A549 (cell line): ENCODE data around the gene SIGLEC7. TPM values are rescaled to one million over a fixed set of nuclear protein-coding genes. Genes with fewer than 3 reads are reported as not detected.

Experiments used
- ATAC-seq, 2 experiments: fragments of 200-7000 bp in 1 of 2; fragments of >200 bp in 1 of 2; cut with Nextera tagmentation in 1 of 2; cut with Tn5 transposase in 1 of 2; 3 replicates each; pipeline versions ENCODE4 v1.8.0 to v1.9.1; 2018 to 2020; ENCODE audit warnings: mild to moderate bottlenecking in 1 of 2, moderate library complexity in 1 of 2
- CTCF ChIA-PET: fragments of 300-600 bp; sonication (Branson Sonifier 250); formaldehyde crosslinking; extraction: SDS; loops from one replicate; lab custom pipeline; 2021; ENCODE audit warnings: antibody characterized with exemption, inconsistent platforms; lab: Yijun Ruan, JAX
- POLR2A ChIA-PET: fragments of 350-600 bp; formaldehyde crosslinking; extraction: SDS; loops from one replicate; lab custom pipeline; 2021; ENCODE audit warnings: antibody characterized with exemption, inconsistent platforms; lab: Yijun Ruan, JAX
- DNase-seq, 2 experiments: peaks; one replicate each; pipeline versions ENCODE4 v3.0.0 to v3.0.0-alpha.2; 2011 to 2016; ENCODE audit warnings: low read depth in 1 of 2, low spot score in 1 of 2
- FAIRE-seq: peaks from 2 replicates; lab custom pipeline; 2011; peaks lifted over from hg19 to GRCh38; lab: Jason Lieb, UNC
- H3K27ac ChIP-seq, 2 experiments: fragments of >200 bp; sonication (Bioruptor Twin); formaldehyde crosslinking; 3 replicates each; pipeline ENCODE4 v1.5.1; 2016 to 2017
- H3K4me1 ChIP-seq: fragments of >200 bp; sonication (Bioruptor Twin); formaldehyde crosslinking; 3 replicates; pipeline ENCODE4 v1.6.1; 2016
- H3K4me2 ChIP-seq: fragments of >200 bp; sonication (Bioruptor Twin); formaldehyde crosslinking; 3 replicates; pipeline ENCODE4 v1.6.1; 2016
- H3K4me3 ChIP-seq: fragments of >200 bp; sonication (Bioruptor Twin); formaldehyde crosslinking; 3 replicates; pipeline ENCODE4 v1.5.1; 2016
- H3K9me3 ChIP-seq: fragments of >200 bp; sonication (Bioruptor Twin); formaldehyde crosslinking; 3 replicates; pipeline ENCODE4 v1.6.1; 2016
- CBX2 ChIP-seq: fragments of 200-600 bp; sonication (generic); IDR thresholded peaks from 2 replicates; pipeline ENCODE4 v1.6.1; 2016; ENCODE audit warnings: low read depth, mild to moderate bottlenecking, borderline replicate concordance
- EP300 ChIP-seq, 2 experiments: fragments of >200 bp; sonication (Bioruptor Twin); formaldehyde crosslinking; IDR thresholded peaks; 2 replicates in 1 of 2; 3 replicates in 1 of 2; pipeline ENCODE4 v1.6.1; 2016 to 2017
- FOSL2 ChIP-seq, 2 experiments: fragments of 450-650 bp in 1 of 2; fragments of >200 bp in 1 of 2; sonication (Bioruptor Twin) in 1 of 2; formaldehyde crosslinking; IDR thresholded peaks; 2 replicates each; pipeline versions ENCODE4 v1.5.0 to v1.6.1; 2016 to 2020; ENCODE audit warnings: mild to moderate bottlenecking in 1 of 2, moderate library complexity in 1 of 2
- GATA3 ChIP-seq: IDR thresholded peaks from 2 replicates; pipeline ENCODE4 v1.6.1; 2012; ENCODE audit warnings: borderline replicate concordance
- HDAC2 ChIP-seq: fragments of 200-600 bp; sonication (generic); IDR thresholded peaks from 2 replicates; pipeline ENCODE4 v1.6.1; 2016
- HEYL ChIP-seq: fragments of 250-450 bp; sonication (Bioruptor Pico); IDR thresholded peaks from 2 replicates; pipeline ENCODE4 v1.8.0; 2021; ENCODE audit warnings: mild to moderate bottlenecking, moderate library complexity
- JUN ChIP-seq, 2 experiments: fragments of >200 bp; sonication (Bioruptor Twin); formaldehyde crosslinking; IDR thresholded peaks; 2 replicates in 1 of 2; 3 replicates in 1 of 2; pipeline ENCODE4 v1.6.1; 2016 to 2017
- MAFK ChIP-seq: fragments of 450-650 bp; IDR thresholded peaks from 2 replicates; pipeline ENCODE4 v1.6.1; 2014; ENCODE audit not compliant: partially characterized antibody
- NFE2L2 ChIP-seq: fragments of 150-350 bp; conservative IDR thresholded peaks from 2 replicates; pipeline ENCODE4 v1.6.1; 2014; ENCODE audit warnings: low read length
- RAD21 ChIP-seq, 2 experiments: fragments of >200 bp in 1 of 2; sonication (Bioruptor Twin) in 1 of 2; formaldehyde crosslinking in 1 of 2; IDR thresholded peaks in 1 of 2; conservative IDR thresholded peaks in 1 of 2; 2 replicates in 1 of 2; 3 replicates in 1 of 2; pipeline ENCODE4 v1.6.1; 2012 to 2018; ENCODE audit warnings: inconsistent platforms in 1 of 2
- RNF2 ChIP-seq: fragments of 200-600 bp; sonication (generic); IDR thresholded peaks from 2 replicates; pipeline ENCODE4 v1.6.1; 2016; ENCODE audit warnings: low read depth, mild to moderate bottlenecking, antibody characterized with exemption, moderate library complexity, borderline replicate concordance
- SMC3 ChIP-seq: fragments of >200 bp; sonication (Bioruptor Twin); formaldehyde crosslinking; IDR thresholded peaks from 3 replicates; pipeline ENCODE4 v1.6.1; 2018; ENCODE audit warnings: inconsistent platforms
- TP53 ChIP-seq: fragments of 250-450 bp; sonication (Bioruptor Pico); IDR thresholded peaks from 2 replicates; pipeline ENCODE4 v1.5.0; 2021; ENCODE audit warnings: mild to moderate bottlenecking, moderate library complexity
- WGBS: methylation state at CpG from one replicate; pipeline ENCODE4 v1.1.6; 2017; ENCODE audit errors: missing lambda C conversion rate; 5-methylcytosine and 5-hydroxymethylcytosine counted together
- polyA plus RNA-seq, 4 experiments: library from polyadenylated mRNA; depleted of rRNA in 3 of 4; stranded (reverse); fragments of >200 nt; fragmentation: RNase III in 1 of 4; extraction: RNeasy Plus Mini Kit Qiagen cat#74134 plus additional on column Dnase treatment in 1 of 4; gene quantifications; 2 replicates in 3 of 4; 3 replicates in 1 of 4; pipeline ENCODE4 v1.2.3, GENCODE V29; 2011 to 2017
- TF ChIP-seq, protein P1 (sequence below): fragments of 150-350 bp; IDR thresholded peaks from 2 replicates; pipeline ENCODE4 v1.6.1; 2014; ENCODE audit warnings: low read depth, mild to moderate bottlenecking, low read length
- TF ChIP-seq, protein P2 (sequence below): fragments of 200-600 bp; sonication (generic); IDR thresholded peaks from 2 replicates; pipeline ENCODE4 v1.6.1; 2016; ENCODE audit warnings: antibody characterized with exemption, mild to moderate bottlenecking, moderate library complexity
- TF ChIP-seq, protein P3 (sequence below): fragments of >200 bp; sonication (Bioruptor Twin); formaldehyde crosslinking; IDR thresholded peaks from 2 replicates; pipeline ENCODE4 v1.6.1; 2016
- TF ChIP-seq, protein P4 (sequence below): IDR thresholded peaks from 2 replicates; pipeline ENCODE4 v1.6.1; 2012

Gene SIGLEC7
- polyA plus RNA-seq, 2 of the 4 experiments (the other 2 are of a cell fraction) = not detected

DNA sequence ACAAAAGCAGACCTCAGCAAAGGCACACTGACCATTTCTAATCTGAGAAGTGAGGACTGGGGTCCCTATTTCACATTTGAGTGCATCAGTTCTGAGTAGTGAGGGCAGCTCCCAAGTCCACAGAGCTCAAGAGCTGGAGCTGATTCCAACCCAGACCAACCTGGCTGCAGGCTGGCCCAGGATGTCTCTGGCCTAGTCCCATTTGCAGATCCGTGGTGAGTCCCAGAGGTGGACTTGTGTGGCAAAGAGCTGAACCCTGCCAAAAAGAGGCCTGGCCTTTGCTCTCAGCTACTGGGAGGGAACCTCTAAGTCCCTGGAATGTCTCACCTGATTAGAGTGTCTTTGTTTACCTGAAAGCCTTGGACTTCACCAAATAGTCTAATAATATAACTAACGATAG lies 14.6 kb downstream of the SIGLEC7 start (continued):
- no peak for TF ChIP-seq RNF2
- TF ChIP-seq, protein P1, sequence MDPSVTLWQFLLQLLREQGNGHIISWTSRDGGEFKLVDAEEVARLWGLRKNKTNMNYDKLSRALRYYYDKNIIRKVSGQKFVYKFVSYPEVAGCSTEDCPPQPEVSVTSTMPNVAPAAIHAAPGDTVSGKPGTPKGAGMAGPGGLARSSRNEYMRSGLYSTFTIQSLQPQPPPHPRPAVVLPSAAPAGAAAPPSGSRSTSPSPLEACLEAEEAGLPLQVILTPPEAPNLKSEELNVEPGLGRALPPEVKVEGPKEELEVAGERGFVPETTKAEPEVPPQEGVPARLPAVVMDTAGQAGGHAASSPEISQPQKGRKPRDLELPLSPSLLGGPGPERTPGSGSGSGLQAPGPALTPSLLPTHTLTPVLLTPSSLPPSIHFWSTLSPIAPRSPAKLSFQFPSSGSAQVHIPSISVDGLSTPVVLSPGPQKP = no peak
- TF ChIP-seq, protein P2, sequence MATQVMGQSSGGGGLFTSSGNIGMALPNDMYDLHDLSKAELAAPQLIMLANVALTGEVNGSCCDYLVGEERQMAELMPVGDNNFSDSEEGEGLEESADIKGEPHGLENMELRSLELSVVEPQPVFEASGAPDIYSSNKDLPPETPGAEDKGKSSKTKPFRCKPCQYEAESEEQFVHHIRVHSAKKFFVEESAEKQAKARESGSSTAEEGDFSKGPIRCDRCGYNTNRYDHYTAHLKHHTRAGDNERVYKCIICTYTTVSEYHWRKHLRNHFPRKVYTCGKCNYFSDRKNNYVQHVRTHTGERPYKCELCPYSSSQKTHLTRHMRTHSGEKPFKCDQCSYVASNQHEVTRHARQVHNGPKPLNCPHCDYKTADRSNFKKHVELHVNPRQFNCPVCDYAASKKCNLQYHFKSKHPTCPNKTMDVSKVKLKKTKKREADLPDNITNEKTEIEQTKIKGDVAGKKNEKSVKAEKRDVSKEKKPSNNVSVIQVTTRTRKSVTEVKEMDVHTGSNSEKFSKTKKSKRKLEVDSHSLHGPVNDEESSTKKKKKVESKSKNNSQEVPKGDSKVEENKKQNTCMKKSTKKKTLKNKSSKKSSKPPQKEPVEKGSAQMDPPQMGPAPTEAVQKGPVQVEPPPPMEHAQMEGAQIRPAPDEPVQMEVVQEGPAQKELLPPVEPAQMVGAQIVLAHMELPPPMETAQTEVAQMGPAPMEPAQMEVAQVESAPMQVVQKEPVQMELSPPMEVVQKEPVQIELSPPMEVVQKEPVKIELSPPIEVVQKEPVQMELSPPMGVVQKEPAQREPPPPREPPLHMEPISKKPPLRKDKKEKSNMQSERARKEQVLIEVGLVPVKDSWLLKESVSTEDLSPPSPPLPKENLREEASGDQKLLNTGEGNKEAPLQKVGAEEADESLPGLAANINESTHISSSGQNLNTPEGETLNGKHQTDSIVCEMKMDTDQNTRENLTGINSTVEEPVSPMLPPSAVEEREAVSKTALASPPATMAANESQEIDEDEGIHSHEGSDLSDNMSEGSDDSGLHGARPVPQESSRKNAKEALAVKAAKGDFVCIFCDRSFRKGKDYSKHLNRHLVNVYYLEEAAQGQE = no peak

DNA sequence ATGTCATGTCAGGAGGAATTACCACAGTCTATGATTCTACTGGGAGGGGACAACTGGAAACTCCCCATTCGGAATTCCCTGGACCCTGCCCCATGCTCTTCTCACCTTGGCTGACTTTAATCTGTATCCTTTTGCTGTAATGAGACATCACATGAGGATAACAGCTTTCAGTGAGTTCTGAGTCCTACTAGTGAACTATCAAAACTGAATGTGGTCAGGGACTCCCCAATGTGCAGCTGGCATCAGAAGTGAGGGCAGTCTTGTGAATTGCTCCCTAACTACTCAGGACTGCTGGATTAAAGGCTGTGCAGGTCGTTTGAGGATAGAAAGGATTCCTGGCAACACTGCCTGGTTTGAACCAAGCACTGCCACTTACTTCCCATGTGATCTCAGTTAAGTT lies 15.2 kb downstream of the SIGLEC7 start:
- ATAC-seq = no peak
- Histone ChIP-seq H3K9me3 (no peaks in the 10 kb centered on the region), H3K4me3 (no peak overlapping the region), H3K27ac (no peak overlapping the region), H3K4me1 (no peaks in the 10 kb centered on the region), H3K4me2 (no peak overlapping the region)
- FAIRE-seq = no peak
- no peak for DNase-seq
- ChIA-PET CTCF (interaction anchor here (0.6 to 3.1 kb wide), 9 partner anchors 10 to 614 kb away, joined by 3 to 31 read pairs (median 3); no protein-coding TSS in a partner anchor), POLR2A (no interaction called here)
- no peak for TF ChIP-seq TP53
- TF ChIP-seq, protein P3, sequence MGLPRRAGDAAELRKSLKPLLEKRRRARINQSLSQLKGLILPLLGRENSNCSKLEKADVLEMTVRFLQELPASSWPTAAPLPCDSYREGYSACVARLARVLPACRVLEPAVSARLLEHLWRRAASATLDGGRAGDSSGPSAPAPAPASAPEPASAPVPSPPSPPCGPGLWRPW = no peak
- TF ChIP-seq, protein P2 = no peak
- TF ChIP-seq HDAC2 = no peak
- no peak for TF ChIP-seq JUN (IDR thresholded peaks at IDR 0.05)
- no peak for TF ChIP-seq HEYL (CRISPR knock-in tag)
- WGBS = 0% methylated on average over 2 of the region's 2 CpGs

DNA sequence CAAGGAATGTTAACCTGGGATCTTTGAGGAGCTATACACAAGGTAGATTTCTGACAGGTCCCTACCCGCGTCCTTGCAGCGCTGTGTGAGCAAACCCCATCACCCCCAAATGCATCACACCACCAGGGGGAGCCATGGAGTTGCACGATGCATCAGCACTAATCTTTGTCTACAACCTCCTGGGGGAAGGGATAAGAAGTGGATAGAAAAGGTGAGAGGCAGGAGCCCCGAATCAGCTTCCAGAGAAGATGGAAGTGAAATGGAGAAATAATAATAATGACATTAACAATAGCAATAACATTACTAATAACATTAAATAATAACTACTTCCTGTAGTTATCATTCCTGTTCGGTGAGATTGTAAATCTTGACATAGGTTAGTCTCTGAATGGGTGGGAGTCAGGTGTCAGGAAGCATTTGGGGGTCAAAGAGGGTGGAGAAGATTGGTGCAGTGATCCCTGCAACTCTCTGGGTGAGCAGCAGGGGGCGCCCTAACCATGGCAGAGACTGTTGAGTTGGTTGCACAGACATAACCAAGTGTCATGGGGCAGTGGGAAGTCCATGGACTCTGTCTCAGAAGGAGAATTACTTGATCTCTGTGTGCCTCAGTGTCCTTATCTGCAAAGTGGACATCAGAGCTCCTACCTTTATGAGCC lies 16.5 kb downstream of the SIGLEC7 start:
- H3K4me3 ChIP-seq = no peak overlapping the region
- ChIA-PET POLR2A (no interaction called here), CTCF (interaction anchor here (0.6 to 3.1 kb wide), 25 partner anchors 9 to 435 kb away, joined by 3 to 31 read pairs (median 4); no protein-coding TSS in a partner anchor)
- H3K4me1 ChIP-seq = no peaks in the 10 kb centered on the region
- no peak overlapping the region for H3K4me2 ChIP-seq
- ATAC-seq (peak; percentile 51 to 84; a peak in 5 of 6 replicates), FAIRE-seq (peak; percentile 32), DNase-seq (peak; percentile 41 to 67)
- no peaks in the 10 kb centered on the region for H3K9me3 ChIP-seq
- WGBS = 24% methylated on average over 7 of the region's 7 CpGs
- no peak overlapping the region for H3K27ac ChIP-seq
- TF ChIP-seq, protein P1 = no peak
- TF ChIP-seq SMC3 (peak; percentile 33; the same call in 1 of the 3 replicates), CBX2 (no peak), NFE2L2 (0 out of 2 replicates have a peak, but pooled peaks have one; percentile 1), MAFK (peak; percentile 29), EP300 (IDR thresholded peaks at IDR 0.05) (no peak), RAD21 (conservative IDR thresholded peaks at IDR 0.05 in 1 of 2, IDR thresholded peaks at IDR 0.05 in 1 of 2) (peak; percentile 50 to 64; a peak in 4 of 5 replicates), HDAC2 (no peak), GATA3 (no peak), FOSL2 (IDR thresholded peaks at IDR 0.05) (no peak), FOSL2 (CRISPR knock-in tag; IDR thresholded peaks at IDR 0.05) (no peak)
- TF ChIP-seq, protein P2 = no peak
- TF ChIP-seq, protein P4, sequence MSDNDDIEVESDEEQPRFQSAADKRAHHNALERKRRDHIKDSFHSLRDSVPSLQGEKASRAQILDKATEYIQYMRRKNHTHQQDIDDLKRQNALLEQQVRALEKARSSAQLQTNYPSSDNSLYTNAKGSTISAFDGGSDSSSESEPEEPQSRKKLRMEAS = no peak
